ENCODE measurements around the gene BRSK2.

Gene BRSK2

DNA sequence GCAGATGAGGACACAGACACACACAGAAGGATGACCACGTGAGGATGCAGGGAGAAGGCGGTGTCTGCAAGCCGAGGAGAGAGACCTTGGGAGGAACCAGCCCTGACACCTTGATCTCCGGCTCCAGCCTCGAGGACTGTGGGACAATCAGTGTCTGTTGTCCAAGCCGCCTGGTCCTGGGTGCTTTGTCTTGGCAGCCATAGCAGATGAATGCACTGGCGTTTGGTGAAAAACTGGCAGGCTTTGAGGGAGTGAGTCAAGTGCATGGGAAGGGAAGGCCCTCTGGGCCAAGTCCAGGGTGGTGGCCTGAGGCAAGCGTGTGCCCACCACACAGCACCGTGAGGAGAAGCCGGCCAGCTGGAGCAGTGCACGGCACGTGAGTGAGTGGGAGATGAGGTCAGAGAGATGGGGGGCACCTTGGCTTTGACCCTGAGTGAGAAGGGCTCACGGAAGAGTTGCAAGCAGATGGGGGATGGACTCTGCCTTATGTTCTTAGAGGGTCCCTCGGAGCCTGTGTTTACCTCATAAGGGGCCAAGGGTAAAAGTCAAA is 12.4 kb upstream of the BRSK2 start:
- no peak for DNase-seq

GRCh38 chr11:1381793-1382425 is 7.8 kb upstream of the BRSK2 start:
- DNase-seq, result no peak

DNA sequence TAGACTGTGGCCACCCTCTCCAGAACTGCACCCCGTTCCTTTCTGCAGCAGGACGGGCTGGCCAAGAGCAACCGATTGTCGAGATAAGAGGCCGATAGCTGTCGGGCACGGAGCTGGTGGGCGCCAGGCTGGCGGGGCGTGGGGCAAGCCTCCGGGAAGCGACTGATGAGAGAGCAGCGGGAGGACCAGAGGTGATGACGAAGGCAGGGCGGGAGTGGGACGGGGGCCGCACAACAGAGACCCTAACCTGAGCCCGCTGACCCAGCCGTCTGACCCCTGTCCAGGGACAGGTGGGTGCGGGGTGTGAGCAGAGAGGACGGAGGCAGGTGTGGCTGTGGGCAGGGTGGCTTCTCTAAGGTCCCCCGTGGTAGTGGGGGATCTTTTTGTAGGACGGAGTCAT is 7.3 kb upstream of the BRSK2 start:
- DNase-seq, result no peak

DNA sequence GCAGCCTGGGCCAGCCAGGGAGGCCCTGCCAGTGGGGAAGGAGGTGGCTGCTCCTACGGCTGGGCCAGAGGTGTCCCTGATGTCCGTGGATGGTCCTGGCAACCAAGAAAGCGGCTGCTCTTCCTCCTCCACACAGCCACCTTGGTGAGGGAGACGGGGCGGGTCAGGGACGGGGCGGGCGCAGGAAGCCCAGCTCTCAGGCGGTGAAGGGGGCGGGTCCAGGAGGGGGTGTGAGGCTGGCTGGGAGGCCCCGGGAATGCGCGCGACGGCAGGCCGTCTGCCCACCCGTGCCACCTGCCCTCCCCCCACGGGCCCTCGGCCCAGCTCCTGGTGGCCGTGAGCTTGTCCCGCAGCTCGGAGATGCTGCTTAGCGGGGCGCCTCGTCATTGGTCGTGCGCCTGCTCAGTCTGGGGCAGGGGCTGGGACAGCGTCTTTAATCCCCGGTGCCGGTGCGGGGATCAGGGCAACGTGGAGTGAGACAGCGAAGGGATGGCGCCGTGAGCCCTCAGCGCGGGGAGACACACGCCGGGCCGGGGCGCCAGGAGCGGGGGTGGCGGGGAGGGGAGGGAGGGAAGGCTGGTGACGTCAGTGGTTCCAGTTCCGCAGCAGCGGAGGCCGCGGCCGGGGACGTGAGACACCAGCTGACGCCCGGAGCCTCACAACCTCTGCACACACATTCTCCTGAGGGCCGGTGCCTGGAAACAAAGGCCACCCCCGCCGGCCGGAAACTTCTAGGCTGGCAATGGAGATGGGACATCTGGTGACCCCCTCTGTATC is 6.7 kb upstream of the BRSK2 start:
- peak; percentile 81 for DNase-seq

GRCh38 chr11:1384199-1384970 is 5.3 kb upstream of the BRSK2 start:
- no peak for DNase-seq

DNA sequence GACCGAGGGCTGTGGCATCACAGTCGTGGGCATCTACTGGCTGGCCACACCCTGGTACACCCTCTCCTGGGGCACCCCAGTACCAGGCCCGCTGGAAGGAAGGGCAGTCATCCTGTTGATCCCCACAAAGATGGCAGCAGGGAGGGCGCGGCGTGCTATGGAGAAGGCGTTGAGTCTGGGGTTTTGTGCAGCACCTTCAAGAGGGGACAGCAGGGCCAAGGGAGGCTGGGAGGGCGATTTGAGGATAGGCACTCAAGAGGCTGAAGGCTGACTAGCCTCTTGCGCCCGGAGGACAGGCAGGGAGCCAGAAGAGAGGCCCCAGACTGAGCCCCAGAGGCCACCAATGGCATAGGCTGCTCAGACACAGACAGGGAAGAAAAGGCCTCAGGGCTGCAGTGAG is 2.2 kb upstream of the BRSK2 start:
- DNase-seq, result no peak

GRCh38 chr11:1387961-1388762 is 1.6 kb upstream of the BRSK2 start:
- DNase-seq, result no peak

DNA sequence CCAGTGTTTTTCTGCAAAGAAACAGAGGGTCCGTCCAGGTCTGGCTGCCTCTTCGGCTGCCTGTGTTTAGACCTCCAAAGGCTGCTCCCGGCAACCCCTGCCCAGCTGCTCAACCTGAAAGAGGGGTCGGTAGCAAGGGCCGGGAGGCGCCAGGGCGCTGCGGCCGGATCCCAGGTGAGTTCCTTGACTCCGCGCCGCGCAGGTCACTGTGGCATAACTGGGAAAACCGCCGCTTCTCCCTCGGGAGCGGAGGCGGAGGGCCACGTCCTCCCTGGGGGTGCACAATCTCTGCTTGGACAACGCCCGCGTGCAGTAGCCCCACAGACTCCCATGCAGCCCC is 1.0 kb upstream of the BRSK2 start:
- DNase-seq, result no peak

GRCh38 chr11:1389103-1389931 is 417 bp upstream of the BRSK2 start:
- peak; percentile 98 for DNase-seq

DNA sequence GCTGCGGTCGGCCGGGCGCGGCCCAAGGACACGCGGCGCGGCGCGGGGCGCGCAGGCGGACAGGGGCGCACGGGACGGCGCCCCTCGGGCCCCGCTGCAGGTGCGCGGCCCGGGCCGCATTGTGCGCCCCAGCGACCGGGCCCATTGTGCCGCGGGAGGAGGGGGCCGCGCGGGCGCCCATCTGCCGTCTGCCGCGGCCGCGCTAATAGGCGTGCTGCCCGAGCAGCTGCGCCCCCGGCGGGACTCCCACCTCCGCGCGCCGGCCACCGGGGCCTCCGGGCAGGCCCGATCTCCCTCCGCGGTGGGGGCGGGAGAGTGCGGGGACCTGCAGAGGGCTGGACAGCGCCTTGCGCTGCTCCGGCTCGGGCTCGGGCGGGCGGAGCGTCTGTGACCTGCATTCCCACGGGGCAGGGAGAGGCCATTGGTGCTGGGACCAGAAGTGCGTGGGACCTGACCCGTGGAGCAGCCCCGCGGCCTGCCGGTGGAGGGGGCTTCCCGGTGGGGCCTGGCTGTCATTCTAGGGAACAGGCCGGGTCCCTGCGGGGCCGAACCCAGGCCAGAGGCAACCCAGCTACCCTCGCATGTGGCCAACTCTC is 933 bp downstream of the BRSK2 start:
- no peak for DNase-seq

- no peak for DNase-seq
Measured at GRCh38 chr11:1391165-1392075, 1.7 kb downstream of the BRSK2 start.

GRCh38 chr11:1392111-1392510 is 2.4 kb downstream of the BRSK2 start:
- no peak for DNase-seq

DNA sequence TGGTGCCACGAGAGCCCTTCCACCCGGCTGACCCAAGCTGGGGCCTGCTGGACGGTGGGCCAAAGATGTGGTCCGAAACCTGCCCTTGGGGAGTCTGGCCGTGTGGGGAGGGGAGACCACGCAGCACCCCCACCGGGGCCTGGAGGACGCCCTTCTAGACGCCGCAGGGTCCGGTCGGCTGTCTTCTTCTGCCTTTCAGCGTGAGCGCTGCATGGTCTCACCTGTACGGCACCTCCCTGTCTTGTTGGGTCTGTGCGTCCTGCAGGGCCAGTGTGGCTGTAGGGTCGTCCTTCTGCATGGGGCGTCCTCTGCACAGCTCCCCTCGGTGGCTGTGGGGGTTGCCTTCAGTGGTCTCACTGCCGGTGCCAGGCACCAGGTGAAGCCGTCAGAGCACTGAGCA is 2.8 kb downstream of the BRSK2 start:
- DNase-seq, result no peak

GRCh38 chr11:1393038-1393710 is 3.4 kb downstream of the BRSK2 start:
- no peak for DNase-seq

DNA sequence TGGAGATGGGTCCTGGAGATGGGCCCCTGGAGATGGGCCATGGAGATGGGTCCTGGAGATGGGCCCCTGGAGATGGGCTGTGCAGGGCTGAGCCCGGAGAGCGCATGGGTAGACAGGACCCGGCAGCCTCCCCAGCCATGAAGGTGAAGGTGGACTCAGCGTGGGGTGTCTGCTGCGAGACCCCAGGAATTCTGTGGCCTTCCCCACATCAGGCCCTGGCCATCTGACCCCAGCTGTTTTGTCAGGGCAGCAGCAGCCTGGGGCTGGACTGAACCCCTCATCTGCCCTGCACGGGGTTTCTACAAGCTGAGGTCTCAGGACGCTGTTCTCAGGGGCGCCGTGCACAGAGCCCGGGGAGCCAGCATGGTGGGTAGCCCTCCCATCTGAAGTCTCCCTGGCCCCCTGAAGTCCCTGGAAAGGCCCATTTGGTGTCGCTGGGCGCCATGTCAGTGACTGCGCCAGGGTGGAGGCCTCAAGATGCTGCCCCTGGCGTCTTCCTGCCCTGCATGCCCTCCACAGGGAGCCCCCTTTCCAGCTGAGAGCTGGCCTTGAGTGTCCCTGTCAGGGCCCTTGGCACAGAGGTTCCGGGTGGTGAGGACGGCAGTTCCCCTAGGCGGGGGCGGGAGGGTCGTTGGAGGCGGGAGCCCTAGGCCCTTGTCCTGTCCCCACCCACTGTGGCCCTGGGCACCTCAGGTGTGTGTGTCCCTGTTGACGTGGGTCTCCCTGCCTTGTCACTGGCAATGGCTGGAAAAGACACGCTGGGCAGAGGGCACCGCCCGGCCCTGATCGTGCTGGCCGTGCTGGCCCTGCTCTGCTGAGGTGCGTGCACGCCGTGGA is 5.4 kb downstream of the BRSK2 start:
- no peak for DNase-seq

DNA sequence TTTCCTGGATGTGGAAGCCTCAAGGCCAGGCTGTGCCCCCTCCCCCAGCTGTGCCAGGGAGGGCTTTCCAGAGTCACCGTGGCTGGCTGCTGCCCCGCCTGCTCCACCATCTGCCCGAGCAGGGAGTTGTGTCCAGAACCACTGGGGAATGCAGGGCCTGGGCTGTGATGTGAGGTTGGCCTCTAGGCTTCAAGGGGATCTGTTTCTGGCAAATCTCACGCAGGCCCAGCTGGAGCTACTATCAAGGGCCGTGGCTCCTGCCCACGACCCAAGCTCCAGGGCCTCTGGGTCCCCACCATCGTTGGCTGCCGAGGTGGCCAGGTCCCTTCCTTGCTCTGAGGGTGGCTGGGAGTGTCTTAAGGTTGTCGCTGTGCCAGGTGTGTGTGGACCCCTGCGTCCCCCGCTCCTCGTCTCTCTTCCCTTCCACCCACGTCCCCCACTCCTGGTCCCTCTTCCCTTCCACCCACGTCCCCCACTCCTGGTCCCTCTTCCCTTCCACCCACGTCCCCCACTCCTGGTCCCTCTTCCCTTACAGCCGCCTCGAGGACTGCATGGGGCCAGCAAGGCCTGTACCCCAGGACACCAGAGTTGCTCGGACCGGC is 6.1 kb downstream of the BRSK2 start:
- DNase-seq, result no peak

DNA sequence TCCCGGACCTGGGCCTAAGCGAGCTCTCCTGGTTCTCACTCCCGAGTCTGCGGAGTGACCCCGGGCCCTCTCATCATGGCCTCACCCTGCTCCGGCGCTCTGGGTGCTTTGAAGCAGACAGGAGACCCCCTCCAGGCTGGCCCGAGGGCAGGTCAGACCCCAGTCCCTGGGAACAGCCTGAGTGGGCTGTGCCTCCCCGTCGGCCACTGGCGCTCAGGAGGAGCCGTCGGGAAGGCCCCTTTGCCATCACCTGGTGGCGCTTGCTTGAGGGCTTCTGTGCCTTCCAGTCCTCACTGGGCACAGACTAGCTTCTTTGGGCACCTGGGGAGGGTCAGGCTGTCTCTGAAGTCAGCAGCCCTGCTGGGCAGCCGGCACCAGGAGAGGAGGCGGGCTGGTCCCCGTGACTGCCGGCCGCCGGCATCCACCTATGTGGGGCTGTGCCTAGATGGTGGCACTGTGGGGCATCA is 6.7 kb downstream of the BRSK2 start:
- no peak for DNase-seq

DNA sequence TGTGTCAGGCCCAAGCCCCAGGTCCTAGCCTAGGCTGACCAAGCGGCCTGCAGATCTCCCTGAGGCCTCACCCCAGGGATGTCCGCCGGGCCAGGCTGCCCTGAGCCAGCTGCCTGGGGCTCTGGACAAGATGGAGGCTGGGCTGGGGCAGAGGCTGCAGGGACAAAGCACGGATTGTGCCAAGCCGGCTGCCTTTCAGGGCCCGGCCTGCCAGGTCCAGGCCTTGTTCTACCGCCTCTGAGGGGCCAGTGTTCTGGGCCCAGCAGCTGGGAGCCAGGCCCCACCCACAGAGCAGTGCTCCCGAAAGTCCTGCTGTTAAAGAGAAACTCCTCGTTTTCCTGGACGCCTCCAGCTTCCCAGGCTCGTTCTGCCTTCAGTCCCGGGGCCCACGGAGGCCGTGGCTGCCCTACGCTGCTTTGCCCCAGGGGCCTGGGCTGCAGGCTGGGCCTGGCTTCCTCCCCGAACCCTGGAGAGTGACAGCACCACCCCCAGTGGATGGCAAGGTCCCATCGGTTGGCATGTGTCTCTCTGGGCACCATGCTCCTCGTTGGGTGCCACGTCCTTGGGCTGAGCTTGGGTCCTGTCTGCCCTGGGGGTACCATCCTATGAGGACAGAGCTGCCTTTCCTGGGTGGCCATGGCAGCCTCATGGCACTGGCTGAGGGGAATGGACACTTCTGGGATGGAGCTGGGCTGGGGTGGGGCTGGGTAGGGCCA is 7.6 kb downstream of the BRSK2 start:
- no peak for DNase-seq
